Memory B cell (primary cell): ENCODE data around the gene LRRC8E.
"Not testable (repeated sequence)": the region's sequence is repeated elsewhere in the genome, so short reads cannot be mapped to it uniquely, and the experiment has no call there.

ENCODE experiments used
- ATAC-seq: fragments of 150-1000 bp; cut with Tn5 transposase; 2 replicates; pipeline ENCODE4 v1.10.0; 2021; ENCODE audit warnings: low read depth, mild to moderate bottlenecking, moderate library complexity
- DNase-seq, 2 donors: peaks; one replicate each; pipeline ENCODE4 v3.0.0; 2022; ENCODE audit warnings: low spot score in 2 of 2
- H3K27ac Mint-ChIP-seq: one replicate; pipeline ENCODE4 v1.8.0; 2022; ENCODE audit warnings: mild to moderate bottlenecking, moderate library complexity, mixed read lengths
- H3K27me3 Mint-ChIP-seq: one replicate; pipeline ENCODE4 v1.8.0; 2022; ENCODE audit warnings: mixed read lengths
- H3K36me3 Mint-ChIP-seq: one replicate; pipeline ENCODE4 v1.8.0; 2022; ENCODE audit warnings: mild to moderate bottlenecking, mixed read lengths
- H3K4me1 Mint-ChIP-seq: one replicate; pipeline ENCODE4 v1.8.0; 2022; ENCODE audit warnings: mixed read lengths
- H3K4me3 Mint-ChIP-seq: one replicate; pipeline ENCODE4 v1.8.0; 2022; ENCODE audit warnings: mild to moderate bottlenecking, moderate library complexity, mixed read lengths
- H3K9me3 Mint-ChIP-seq: one replicate; pipeline ENCODE4 v1.8.0; 2022; ENCODE audit warnings: mixed read lengths

The LRRC8E gene

DNA sequence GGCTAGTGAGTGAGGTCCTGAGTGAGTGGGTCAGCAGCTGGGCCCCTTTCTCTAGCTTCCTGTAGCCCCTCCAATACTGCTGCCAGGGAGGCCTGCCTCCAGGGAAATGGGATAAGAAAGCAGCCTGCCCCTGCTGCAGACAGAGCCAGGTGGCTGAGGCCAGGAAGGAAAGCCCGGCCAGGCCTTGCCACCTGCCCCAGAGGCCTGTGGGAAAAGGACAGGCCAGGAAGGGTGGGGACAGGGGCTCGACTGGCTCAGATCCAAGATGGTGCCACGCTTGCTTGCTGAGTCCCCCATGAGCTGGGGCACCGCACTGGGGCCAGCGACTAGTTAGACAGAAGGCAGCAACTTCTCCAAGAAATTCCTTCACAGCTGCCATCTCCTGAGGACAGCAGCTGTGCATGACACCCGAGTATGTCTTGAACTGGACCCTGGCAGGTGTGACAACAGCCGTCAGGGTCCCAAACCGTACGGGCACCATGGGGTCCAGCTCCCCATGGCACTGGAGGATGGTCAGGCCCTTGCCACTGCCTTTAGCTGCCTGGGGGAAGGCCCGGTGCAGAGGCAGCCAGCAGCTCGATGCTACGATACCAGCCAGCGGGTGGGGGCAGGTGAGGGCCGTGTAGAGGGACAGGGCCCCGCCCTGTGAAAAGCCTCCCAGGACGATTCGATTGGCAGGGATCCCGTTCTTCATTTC, 9.1 kb upstream of the LRRC8E start:
- peaks cover 2% of the 10 kb centered on the region for H3K36me3 Mint-ChIP-seq
- ATAC-seq, result no peak
- H3K4me1 Mint-ChIP-seq, result peaks cover 3% of the 10 kb centered on the region
- no peak for DNase-seq
- peaks cover 2% of the 10 kb centered on the region for H3K9me3 Mint-ChIP-seq
- no peak overlapping the region for H3K27ac Mint-ChIP-seq
- H3K27me3 Mint-ChIP-seq, result peaks cover 8% of the 10 kb centered on the region
- H3K4me3 Mint-ChIP-seq, result no peak overlapping the region

DNA sequence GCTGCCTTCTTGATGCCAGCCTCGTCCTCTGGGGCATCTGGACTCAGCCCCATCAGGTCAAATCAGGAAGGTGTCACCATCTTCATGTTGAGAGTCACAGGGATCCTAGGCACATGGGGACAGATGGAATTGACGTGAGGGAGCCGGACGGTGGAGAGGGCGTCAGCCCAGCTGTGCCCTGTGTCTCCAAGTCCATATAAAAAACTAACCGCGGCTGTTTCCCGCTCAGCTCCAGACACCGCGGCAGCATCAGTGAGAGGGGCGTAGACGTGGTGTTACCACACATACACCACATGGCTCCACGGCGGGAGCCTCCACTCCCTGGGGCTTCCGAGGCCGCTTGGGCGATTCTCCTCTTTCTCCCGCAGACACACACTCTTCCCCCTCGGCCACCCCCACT, 8.5 kb upstream of the LRRC8E start:
- Mint-ChIP-seq H3K4me3 (no peak overlapping the region), H3K27me3 (peaks cover 8% of the 10 kb centered on the region), H3K27ac (no peak overlapping the region), H3K36me3 (peaks cover 2% of the 10 kb centered on the region), H3K9me3 (peaks cover 2% of the 10 kb centered on the region), H3K4me1 (peaks cover 3% of the 10 kb centered on the region)
- DNase-seq (no peak), ATAC-seq (no peak)

DNA sequence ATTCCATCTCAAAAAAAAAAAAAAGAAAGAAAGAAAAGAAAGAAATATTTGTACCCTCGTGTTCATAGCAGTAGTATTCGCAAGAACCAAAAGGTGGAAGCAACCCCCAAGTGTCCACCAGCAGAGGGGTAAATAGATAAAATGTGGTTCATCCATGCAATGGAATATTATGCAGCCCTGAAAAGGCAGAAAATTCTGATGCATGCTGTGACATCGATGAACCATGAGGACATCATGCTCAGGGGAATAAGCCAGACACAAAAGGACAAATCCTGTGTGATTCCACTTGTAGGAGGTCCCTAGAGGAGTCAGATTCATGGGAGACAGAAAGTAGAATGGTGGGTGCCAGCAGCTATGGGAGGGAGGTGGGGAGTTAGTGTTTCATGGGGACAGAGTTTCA, 6.4 kb upstream of the LRRC8E start:
- no peak overlapping the region for H3K4me3 Mint-ChIP-seq
- ATAC-seq (no peak), DNase-seq (no peak)
- H3K4me1 Mint-ChIP-seq, result peaks cover 3% of the 10 kb centered on the region
- peaks cover 7% of the 10 kb centered on the region for H3K27me3 Mint-ChIP-seq
- peaks cover 2% of the 10 kb centered on the region for H3K36me3 Mint-ChIP-seq
- H3K9me3 Mint-ChIP-seq, result peaks cover 2% of the 10 kb centered on the region
- H3K27ac Mint-ChIP-seq, result no peak overlapping the region

DNA sequence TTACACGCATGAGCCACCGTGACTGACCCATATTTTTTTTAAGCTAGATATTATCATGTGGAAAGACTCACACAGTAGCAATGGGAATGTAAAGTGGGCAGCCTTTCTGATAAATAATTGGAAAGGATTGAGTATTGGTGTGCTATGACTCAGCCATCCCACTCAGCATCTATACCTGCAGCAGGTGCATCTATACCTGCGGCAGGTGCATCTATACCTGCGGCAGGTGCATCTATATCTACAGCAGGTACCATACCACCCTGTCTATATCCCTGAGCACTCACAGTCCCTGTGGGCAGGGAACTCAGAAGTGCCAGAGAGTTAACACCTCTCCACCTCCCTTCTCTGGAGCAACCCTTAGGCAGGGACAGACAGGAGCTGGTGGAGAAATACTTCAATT, 5.2 kb upstream of the LRRC8E start:
- Mint-ChIP-seq H3K9me3 (peaks cover 2% of the 10 kb centered on the region), H3K36me3 (peaks cover 2% of the 10 kb centered on the region), H3K27ac (no peak overlapping the region), H3K27me3 (peaks cover 7% of the 10 kb centered on the region), H3K4me1 (peaks cover 3% of the 10 kb centered on the region), H3K4me3 (no peak overlapping the region)
- DNase-seq, result no peak
- ATAC-seq, result no peak

DNA sequence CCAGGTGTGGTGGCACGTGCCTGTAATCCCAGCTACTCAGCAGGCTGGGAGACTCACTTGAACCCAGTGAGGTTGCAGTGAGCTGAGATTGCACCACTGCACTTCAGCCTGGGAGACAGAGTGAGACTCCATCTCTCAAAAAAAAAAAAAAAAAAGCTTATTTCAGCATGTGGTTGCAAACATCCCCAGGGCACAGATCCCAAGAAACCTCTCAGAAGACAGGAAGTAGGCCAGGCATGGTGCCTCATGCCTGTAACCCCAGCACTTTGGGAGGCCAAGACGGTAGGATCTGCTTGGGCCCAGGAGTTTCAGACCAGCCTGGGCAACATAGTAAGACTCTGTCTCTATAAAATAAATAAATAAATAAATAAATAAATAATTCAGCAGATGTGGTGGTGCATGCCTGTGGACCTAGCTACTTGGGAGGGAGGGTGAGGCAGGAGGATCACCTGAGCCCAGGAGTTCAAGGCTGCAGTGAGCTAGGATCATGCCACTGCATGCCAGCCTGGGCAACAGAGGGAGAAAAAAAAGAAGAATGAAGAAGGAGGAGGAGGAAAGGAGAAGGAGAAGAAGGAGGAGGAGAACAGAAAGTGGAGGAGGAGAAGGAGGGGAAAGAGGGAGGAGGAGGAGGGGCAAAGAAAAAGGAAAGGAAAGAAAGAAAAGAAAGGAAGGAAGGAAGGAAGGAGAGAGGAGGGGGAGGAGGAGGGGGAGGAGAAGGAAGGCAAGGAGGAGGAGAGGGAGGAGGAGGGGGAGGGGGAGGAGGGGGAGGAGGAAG, 4.3 kb upstream of the LRRC8E start:
- Mint-ChIP-seq H3K9me3 (peaks cover 2% of the 10 kb centered on the region), H3K27me3 (peaks cover 9% of the 10 kb centered on the region), H3K36me3 (peaks cover 2% of the 10 kb centered on the region), H3K4me1 (peaks cover 3% of the 10 kb centered on the region), H3K4me3 (no peak overlapping the region), H3K27ac (no peak overlapping the region)
- no peak for DNase-seq
- no peak for ATAC-seq

DNA sequence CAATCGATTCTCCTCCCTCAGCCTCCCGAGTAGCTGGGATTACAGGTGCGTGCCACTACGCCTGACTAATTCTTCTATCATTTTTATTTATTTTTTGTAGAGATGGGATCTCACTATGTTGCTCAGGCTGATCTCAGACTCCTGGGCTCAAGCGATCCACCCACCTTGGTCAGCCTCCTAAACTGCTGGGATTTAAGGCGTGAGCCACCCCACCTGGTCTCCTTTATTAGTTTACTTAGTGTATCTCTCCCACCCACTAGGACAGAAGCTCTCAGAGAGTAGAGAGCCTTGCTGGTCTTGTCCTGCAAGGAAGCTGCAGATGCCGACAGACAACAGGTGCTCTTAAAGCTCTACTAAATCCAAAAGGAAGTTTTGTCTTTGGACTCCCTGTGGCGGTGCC, 2.5 kb upstream of the LRRC8E start:
- DNase-seq (no peak), ATAC-seq (no peak)
- H3K27ac Mint-ChIP-seq, result no peak overlapping the region
- H3K9me3 Mint-ChIP-seq, result peaks cover 2% of the 10 kb centered on the region
- peaks cover 3% of the 10 kb centered on the region for H3K4me1 Mint-ChIP-seq
- H3K36me3 Mint-ChIP-seq, result peaks cover 2% of the 10 kb centered on the region
- H3K4me3 Mint-ChIP-seq, result no peak overlapping the region
- H3K27me3 Mint-ChIP-seq, result peaks cover 13% of the 10 kb centered on the region

DNA sequence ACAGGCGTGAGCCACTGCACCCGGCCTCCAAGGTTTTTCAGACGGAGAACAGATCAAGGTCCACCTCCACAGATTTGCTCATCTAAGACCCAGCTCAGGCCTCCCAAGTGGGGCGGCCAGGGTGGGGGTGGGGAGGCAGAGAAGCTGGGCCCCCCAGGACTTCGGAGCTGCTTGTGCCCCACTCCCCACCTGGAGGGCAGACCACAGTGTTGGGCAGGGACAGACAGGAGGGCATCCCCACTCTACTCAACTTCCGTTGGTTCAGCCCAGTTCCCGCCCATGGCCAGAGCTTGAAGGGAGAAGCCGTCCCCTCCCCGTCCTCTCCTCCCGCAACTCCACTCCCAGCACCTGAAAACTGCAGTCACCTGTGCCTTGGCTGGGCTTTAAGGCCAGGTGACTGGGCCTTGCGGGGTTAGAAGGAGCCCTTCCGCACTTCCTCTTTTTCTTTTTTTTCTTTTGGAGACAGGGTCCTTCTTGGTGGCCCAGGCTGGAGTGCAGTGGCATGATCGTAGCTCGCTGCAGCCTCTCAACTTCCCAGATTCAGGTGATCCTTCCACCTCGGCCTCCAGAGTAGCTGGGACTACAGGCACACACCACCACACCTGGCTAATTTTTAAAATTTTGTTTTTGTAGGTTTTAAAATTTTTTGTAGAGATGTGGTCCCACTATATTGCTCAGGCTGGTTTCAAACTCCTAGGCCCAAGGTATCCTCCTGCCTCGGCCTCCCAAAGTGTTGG, 734 bp upstream of the LRRC8E start:
- Mint-ChIP-seq H3K4me1 (peaks cover 3% of the 10 kb centered on the region), H3K27me3 (peaks cover 11% of the 10 kb centered on the region), H3K4me3 (no peak overlapping the region), H3K36me3 (peaks cover 2% of the 10 kb centered on the region), H3K9me3 (peaks cover 2% of the 10 kb centered on the region), H3K27ac (no peak overlapping the region)
- DNase-seq (no peak), ATAC-seq (no peak)

DNA sequence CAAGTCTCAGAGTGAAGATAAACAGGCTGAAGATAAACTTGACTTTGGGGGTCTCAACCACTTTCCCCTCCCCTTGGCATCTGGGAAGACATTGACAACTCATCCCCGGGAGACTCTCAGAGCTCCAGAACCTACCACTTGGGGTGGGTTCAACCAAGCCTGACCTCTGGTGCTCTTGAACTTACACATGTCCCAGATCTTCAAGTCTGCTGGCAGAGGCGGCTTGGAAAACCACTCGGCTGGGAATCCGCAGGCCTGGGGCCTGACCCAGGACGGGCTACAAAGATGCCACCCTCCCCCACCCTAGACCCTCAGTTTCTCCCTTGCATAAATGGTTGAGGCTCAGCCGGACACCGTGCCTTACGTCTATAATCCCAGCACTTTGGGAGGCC, 512 bp downstream of the LRRC8E start:
- Mint-ChIP-seq H3K27ac (no peak overlapping the region), H3K27me3 (peaks cover 11% of the 10 kb centered on the region), H3K9me3 (peaks cover 2% of the 10 kb centered on the region), H3K4me3 (no peak overlapping the region), H3K36me3 (peaks cover 2% of the 10 kb centered on the region), H3K4me1 (peaks cover 3% of the 10 kb centered on the region)
- ATAC-seq, result no peak
- no peak for DNase-seq

DNA sequence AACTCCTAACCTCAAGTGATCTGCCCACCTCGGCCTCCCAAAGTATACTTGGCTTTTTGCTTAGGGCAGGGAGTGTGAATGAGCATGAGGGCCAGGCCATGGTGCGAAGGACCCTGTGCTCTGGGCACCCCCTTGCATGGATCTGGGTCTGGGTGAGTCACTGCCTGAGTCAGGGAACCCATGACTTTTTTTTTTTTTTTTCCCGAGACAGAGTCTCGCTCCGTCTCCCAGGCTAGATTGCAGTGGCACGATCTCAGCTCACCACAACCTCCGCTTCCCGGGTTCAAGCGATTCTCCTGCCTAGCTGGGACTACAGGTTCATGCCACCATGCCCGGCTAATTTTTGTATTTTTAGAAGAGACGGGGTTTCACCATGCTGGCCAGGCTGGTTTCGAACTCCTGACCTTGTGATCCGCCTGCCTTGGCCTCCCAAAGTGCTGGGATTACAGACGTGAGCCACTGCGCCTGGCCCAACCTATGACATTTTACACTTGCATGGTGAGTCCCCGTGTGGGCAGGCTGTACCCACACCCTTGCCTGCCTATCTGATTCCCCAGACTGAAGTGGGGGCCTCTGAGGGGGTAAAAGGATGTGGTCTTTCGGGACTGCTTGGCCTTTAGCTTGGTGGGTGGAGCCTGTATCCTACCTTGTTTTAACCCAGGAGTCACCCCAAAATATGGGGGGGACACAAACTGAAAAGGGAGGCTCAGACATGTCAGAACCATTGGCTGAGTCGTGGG, 5.2 kb downstream of the LRRC8E start:
- not testable (repeated sequence) for H3K36me3 Mint-ChIP-seq, DNase-seq, H3K4me3 Mint-ChIP-seq, H3K9me3 Mint-ChIP-seq, ATAC-seq, H3K27ac Mint-ChIP-seq, H3K4me1 Mint-ChIP-seq
- H3K27me3 Mint-ChIP-seq, result peaks cover 22% of the 10 kb centered on the region

DNA sequence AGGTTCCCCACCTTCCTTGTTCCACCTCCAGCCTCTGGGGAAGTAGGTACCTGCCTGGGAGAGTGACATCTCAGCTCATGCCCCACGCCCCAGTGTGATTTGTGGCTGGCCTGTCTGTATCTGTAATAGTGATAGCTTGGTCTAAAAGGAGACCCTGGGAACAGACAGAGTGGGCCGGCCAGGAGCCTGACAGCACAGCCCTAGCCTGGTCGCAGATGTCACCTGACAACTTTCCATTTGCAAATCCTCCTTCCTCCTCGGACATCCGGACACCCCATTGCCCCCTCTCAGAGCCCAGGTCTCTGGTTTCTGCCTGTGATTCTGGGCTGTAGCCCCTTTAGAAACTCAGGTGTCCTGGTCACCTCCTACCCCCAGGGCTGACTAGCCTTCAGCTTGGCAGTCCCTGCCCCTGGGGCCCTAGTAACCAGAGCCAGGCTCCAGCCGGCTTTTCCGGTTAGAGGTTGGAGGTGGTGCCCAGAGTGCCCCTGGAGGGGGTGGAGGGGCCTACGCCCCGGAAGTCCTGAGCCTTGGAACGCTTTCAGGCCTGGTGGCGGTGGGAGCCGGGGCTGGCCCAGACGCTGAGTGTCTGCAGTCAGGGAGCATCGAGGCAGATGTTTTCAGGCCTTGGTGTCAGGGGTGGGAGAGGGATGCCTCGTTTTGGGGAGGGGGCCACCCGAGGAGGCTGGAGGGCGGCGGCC, 6.5 kb downstream of the LRRC8E start:
- Mint-ChIP-seq H3K36me3 (peaks cover 1% of the 10 kb centered on the region), H3K9me3 (no peaks in the 10 kb centered on the region), H3K4me3 (no peak overlapping the region), H3K27ac (no peak overlapping the region), H3K27me3 (peaks cover 17% of the 10 kb centered on the region), H3K4me1 (no peaks in the 10 kb centered on the region)
- DNase-seq (no peak), ATAC-seq (no peak)

DNA sequence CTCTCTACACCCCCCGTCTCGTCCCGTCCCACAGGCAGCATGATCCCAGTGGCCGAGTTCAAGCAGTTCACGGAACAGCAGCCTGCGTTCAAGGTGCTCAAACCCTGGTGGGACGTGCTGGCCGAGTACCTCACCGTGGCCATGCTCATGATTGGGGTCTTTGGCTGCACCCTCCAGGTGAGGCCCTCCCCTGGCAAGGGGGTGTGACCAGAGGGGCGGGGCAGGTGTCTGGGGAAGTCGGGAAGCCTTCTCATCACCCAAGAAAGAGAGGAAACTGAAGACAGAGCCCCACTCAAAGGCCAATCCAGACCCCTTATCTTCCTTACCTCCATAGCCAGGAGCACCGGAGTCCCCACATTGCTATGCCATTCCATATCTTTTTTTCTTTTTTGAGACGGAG, 7.3 kb downstream of the LRRC8E start:
- peaks cover 1% of the 10 kb centered on the region for H3K36me3 Mint-ChIP-seq
- no peak overlapping the region for H3K4me3 Mint-ChIP-seq
- no peak for ATAC-seq
- H3K27ac Mint-ChIP-seq, result no peak overlapping the region
- DNase-seq, result no peak
- no peaks in the 10 kb centered on the region for H3K9me3 Mint-ChIP-seq
- H3K4me1 Mint-ChIP-seq, result no peaks in the 10 kb centered on the region
- H3K27me3 Mint-ChIP-seq, result peaks cover 17% of the 10 kb centered on the region

DNA sequence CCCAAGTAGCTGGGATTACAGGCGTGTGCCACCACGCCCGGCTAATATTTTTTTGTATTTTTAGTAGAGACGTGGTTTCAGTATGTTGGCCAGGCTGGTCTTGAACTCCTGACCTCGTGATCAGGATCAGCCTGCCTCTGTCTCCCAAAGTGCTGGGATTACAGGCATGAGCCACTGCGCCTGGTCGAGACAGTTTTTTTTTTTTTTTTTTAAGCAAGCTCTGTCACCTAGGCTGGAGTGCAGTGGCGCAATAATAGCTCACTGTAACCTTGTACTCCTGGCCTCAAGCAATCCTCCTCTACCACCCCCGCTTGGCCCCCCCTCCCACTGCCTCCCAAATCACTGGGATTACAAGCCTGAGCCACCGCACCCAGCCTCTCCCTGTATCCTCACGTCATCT, 9.0 kb downstream of the LRRC8E start:
- H3K4me1 Mint-ChIP-seq, result no peaks in the 10 kb centered on the region
- H3K36me3 Mint-ChIP-seq, result peaks cover 1% of the 10 kb centered on the region
- H3K27ac Mint-ChIP-seq, result no peak overlapping the region
- H3K9me3 Mint-ChIP-seq, result no peaks in the 10 kb centered on the region
- no peak overlapping the region for H3K4me3 Mint-ChIP-seq
- ATAC-seq, result no peak
- DNase-seq, result no peak
- H3K27me3 Mint-ChIP-seq, result peaks cover 16% of the 10 kb centered on the region

DNA sequence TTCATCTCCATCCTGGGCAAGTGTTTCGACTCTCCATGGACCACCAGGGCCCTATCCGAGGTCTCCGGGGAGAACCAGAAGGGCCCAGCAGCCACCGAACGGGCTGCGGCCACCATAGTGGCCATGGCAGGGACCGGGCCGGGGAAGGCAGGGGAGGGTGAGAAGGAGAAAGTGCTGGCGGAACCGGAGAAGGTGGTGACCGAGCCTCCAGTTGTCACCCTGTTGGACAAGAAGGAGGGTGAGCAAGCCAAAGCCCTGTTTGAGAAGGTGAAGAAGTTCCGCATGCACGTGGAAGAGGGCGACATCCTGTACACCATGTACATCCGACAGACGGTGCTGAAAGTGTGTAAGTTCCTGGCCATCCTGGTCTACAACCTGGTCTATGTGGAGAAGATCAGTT, 10.7 kb downstream of the LRRC8E start:
- DNase-seq (no peak), ATAC-seq (no peak)
- Mint-ChIP-seq H3K4me3 (no peak overlapping the region), H3K27me3 (peaks cover 16% of the 10 kb centered on the region), H3K4me1 (peaks cover 9% of the 10 kb centered on the region), H3K36me3 (peaks cover 1% of the 10 kb centered on the region), H3K9me3 (no peaks in the 10 kb centered on the region), H3K27ac (no peak overlapping the region)
